ENCODE measurements around the gene PTK7.

The PTK7 gene

GRCh38 chr6:43181621-43181941 lies 105.5 kb downstream of the PTK7 start:
- no peak for DNase-seq

GRCh38 chr6:43181942-43182860 lies 106.1 kb downstream of the PTK7 start, which contains the start of gene CUL9:
Gene CUL9, plus strand, starts transcription at chr6:43182196. Its CDS starts 2,115 bp downstream, at chr6:43184311.
- DNase-seq: peak; percentile 45

- no peak for DNase-seq
Observed at GRCh38 chr6:43183441-43183840, 107.3 kb downstream of the PTK7 start.

GRCh38 chr6:43184268-43184985 lies 108.3 kb downstream of the PTK7 start:
- no peak for DNase-seq

GRCh38 chr6:43185391-43185985 lies 109.4 kb downstream of the PTK7 start:
- DNase-seq: no peak

- DNase-seq: no peak
Observed at GRCh38 chr6:43186019-43186418, 109.9 kb downstream of the PTK7 start.

GRCh38 chr6:43186706-43187105 lies 110.6 kb downstream of the PTK7 start:
- DNase-seq: no peak

- DNase-seq: no peak
Observed at GRCh38 chr6:43187821-43188220, 111.7 kb downstream of the PTK7 start.

- no peak for DNase-seq
Observed at GRCh38 chr6:43188426-43188825, 112.3 kb downstream of the PTK7 start.

- no peak for DNase-seq
Observed at GRCh38 chr6:43189776-43190304, 113.7 kb downstream of the PTK7 start.

GRCh38 chr6:43192911-43193310 lies 116.8 kb downstream of the PTK7 start:
- DNase-seq: no peak

GRCh38 chr6:43193929-43194328 lies 117.8 kb downstream of the PTK7 start:
- DNase-seq: no peak

GRCh38 chr6:43196337-43196736 lies 120.2 kb downstream of the PTK7 start:
- no peak for DNase-seq

- DNase-seq: no peak
Observed at GRCh38 chr6:43199912-43200311, 123.8 kb downstream of the PTK7 start.

GRCh38 chr6:43200541-43200940 lies 124.4 kb downstream of the PTK7 start:
- no peak for DNase-seq

GRCh38 chr6:43202451-43202850 lies 126.3 kb downstream of the PTK7 start:
- no peak for DNase-seq

- DNase-seq: no peak
Observed at GRCh38 chr6:43203029-43203717, 127.1 kb downstream of the PTK7 start.

- DNase-seq: no peak
Observed at GRCh38 chr6:43203718-43204095, 127.6 kb downstream of the PTK7 start.

GRCh38 chr6:43204271-43205105 lies 128.4 kb downstream of the PTK7 start:
- no peak for DNase-seq

- no peak for DNase-seq
Observed at GRCh38 chr6:43205849-43206248, 129.7 kb downstream of the PTK7 start.

GRCh38 chr6:43207286-43207685 lies 131.2 kb downstream of the PTK7 start:
- DNase-seq: no peak
